ENCODE data around the gene PTPRZ1. TPM values are rescaled to one million over a fixed set of nuclear protein-coding genes. Genes with fewer than 3 reads are reported as not detected.

PTPRZ1 gene
- polyA plus RNA-seq, 3 donors = not detected

DNA sequence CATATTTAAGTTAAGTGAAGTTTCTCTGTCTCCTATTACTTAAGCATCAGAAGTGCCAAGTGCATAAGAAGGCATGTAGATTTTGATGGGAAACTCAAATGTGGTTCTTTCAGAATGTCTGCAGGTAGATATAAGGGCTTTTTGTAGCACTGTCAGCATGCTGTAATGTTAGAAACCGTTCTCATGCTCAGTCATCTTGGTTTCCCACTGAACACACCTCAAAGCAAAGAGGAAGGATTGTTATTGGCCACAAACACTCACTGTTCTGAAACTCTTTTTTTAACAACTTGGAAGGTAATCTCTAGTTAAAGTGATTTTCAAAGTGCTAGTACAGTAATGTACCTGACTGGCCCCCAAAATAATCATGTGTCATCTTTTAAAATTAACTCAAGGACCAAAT is 145.1 kb downstream of the PTPRZ1 start:
- H3K4me3 Mint-ChIP-seq = no peak overlapping the region
- H2AFZ ChIP-seq (ENCODE audit: insufficient read depth, low read depth, low read length, poor library complexity, severe bottlenecking) = no peak overlapping the region
- H3K27me3 Mint-ChIP-seq (ENCODE audit: low read depth in 3 of 3) = peaks cover 0 to 2% (median 1%) of the 10 kb centered on the region in 3 donors
- WGBS (ENCODE audit: insufficient coverage) = no CpG with 5 or more reads among the region's 1 CpG
- no peaks in the 10 kb centered on the region for H3K9me3 ChIP-seq (replicated peaks in 1 of 2; ENCODE audit: control insufficient read depth in 1 of 2, insufficient read depth in 1 of 2, low read length in 2 of 2)
- TF ChIP-seq, protein P1, sequence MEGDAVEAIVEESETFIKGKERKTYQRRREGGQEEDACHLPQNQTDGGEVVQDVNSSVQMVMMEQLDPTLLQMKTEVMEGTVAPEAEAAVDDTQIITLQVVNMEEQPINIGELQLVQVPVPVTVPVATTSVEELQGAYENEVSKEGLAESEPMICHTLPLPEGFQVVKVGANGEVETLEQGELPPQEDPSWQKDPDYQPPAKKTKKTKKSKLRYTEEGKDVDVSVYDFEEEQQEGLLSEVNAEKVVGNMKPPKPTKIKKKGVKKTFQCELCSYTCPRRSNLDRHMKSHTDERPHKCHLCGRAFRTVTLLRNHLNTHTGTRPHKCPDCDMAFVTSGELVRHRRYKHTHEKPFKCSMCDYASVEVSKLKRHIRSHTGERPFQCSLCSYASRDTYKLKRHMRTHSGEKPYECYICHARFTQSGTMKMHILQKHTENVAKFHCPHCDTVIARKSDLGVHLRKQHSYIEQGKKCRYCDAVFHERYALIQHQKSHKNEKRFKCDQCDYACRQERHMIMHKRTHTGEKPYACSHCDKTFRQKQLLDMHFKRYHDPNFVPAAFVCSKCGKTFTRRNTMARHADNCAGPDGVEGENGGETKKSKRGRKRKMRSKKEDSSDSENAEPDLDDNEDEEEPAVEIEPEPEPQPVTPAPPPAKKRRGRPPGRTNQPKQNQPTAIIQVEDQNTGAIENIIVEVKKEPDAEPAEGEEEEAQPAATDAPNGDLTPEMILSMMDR (IDR thresholded peaks at IDR 0.05) = no peak
- no peaks in the 10 kb centered on the region for H3K36me3 ChIP-seq (replicated peaks in 1 of 2; ENCODE audit: control insufficient read depth in 1 of 2, insufficient read depth in 2 of 2, low read length in 2 of 2)
- no peak for DNase-seq
- intact Hi-C loops (cut with micrococcal nuclease) = no loop called here
- no peaks in the 10 kb centered on the region for H3K4me1 ChIP-seq (ENCODE audit: control insufficient read depth in 1 of 2, insufficient read depth in 2 of 2, low read length in 2 of 2)
- no peaks in the 10 kb centered on the region for H3K36me3 Mint-ChIP-seq
- H3K4me3 ChIP-seq (replicated peaks in 1 of 3; ENCODE audit: low read depth in 2 of 3, low read length in 3 of 3) = no peak overlapping the region
- no peak overlapping the region for H3K27ac Mint-ChIP-seq
- H3K9ac ChIP-seq (ENCODE audit: insufficient read depth, low read length, poor library complexity, severe bottlenecking) = no peak overlapping the region
- H3K27me3 ChIP-seq (ENCODE audit: control insufficient read depth in 2 of 2, insufficient read depth in 2 of 2, low read length in 2 of 2) = no peaks in the 10 kb centered on the region
- no peaks in the 10 kb centered on the region for H3K79me2 ChIP-seq (ENCODE audit: insufficient read depth, low read length)
- H3K27ac ChIP-seq (ENCODE audit: low read depth in 1 of 2, low read length in 2 of 2) = no peak overlapping the region
- H4K20me1 ChIP-seq (ENCODE audit: insufficient read depth, low read length) = no peaks in the 10 kb centered on the region
- no peaks in the 10 kb centered on the region for H3K9me3 Mint-ChIP-seq
- H3K4me2 ChIP-seq (replicated peaks; ENCODE audit: extremely low read depth, low read length, poor library complexity, severe bottlenecking) = no peak overlapping the region
- H3K4me1 Mint-ChIP-seq = no peaks in the 10 kb centered on the region

DNA sequence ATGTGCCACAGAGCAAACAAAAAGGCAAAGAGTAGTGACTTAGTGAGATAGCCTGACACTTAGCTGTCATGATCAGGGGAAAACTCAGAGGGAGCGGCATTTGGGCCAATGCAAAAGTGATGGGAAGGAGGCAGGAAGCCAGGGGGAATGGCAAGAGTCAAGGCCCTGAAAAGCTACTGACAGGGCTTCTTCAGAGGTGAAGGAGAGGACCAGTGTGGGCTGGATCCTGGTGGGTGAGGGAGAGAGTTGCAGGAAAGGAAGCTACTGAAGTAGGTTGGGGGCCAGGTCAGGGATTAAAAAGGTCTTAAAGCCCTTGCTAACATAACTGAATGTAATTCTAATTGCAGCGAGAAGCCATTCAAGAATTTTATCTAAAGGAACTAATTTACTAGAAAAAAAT is 154.1 kb downstream of the PTPRZ1 start:
- no peak overlapping the region for H3K27ac Mint-ChIP-seq
- H3K4me1 Mint-ChIP-seq = no peaks in the 10 kb centered on the region

More for the DNA sequence above, 154.1 kb downstream of the PTPRZ1 start:
- Histone ChIP-seq H3K4me2 (replicated peaks; ENCODE audit: extremely low read depth, low read length, poor library complexity, severe bottlenecking) (no peak overlapping the region), H3K27me3 (ENCODE audit: control insufficient read depth in 2 of 2, insufficient read depth in 2 of 2, low read length in 2 of 2) (no peaks in the 10 kb centered on the region), H3K36me3 (replicated peaks in 1 of 2; ENCODE audit: control insufficient read depth in 1 of 2, insufficient read depth in 2 of 2, low read length in 2 of 2) (no peaks in the 10 kb centered on the region), H3K9me3 (replicated peaks in 1 of 2; ENCODE audit: control insufficient read depth in 1 of 2, insufficient read depth in 1 of 2, low read length in 2 of 2) (no peaks in the 10 kb centered on the region), H3K9ac (ENCODE audit: insufficient read depth, low read length, poor library complexity, severe bottlenecking) (no peak overlapping the region), H4K20me1 (ENCODE audit: insufficient read depth, low read length) (no peaks in the 10 kb centered on the region), H2AFZ (ENCODE audit: insufficient read depth, low read depth, low read length, poor library complexity, severe bottlenecking) (no peak overlapping the region), H3K27ac (ENCODE audit: low read depth in 1 of 2, low read length in 2 of 2) (no peak overlapping the region), H3K4me1 (ENCODE audit: control insufficient read depth in 1 of 2, insufficient read depth in 2 of 2, low read length in 2 of 2) (no peaks in the 10 kb centered on the region), H3K4me3 (replicated peaks in 1 of 3; ENCODE audit: low read depth in 2 of 3, low read length in 3 of 3) (no peak overlapping the region), H3K79me2 (ENCODE audit: insufficient read depth, low read length) (no peaks in the 10 kb centered on the region)
- Mint-ChIP-seq H3K36me3 (no peaks in the 10 kb centered on the region), H3K27me3 (ENCODE audit: low read depth in 3 of 3) (peaks cover 1 to 2% (median 2%) of the 10 kb centered on the region in 3 donors), H3K9me3 (peaks cover 0 to 2% (median 0%) of the 10 kb centered on the region in 7 donors), H3K4me3 (peak overlapping the region in 1 of 2 donors; percentile 53)
- TF ChIP-seq, protein P1 (IDR thresholded peaks at IDR 0.05) = no peak
- intact Hi-C loops (cut with micrococcal nuclease) = no loop called here
- DNase-seq = no peak
- WGBS (ENCODE audit: insufficient coverage) = 100% methylated on average over 1 of the region's 2 CpGs

All from CD14-positive monocyte (primary cell).